NCI-H2081 (cell line): ENCODE data around the gene ATP6V1C2.
A peak's percentile ranks its signal among the peaks of the same experiment; 100 is the strongest.
"Not testable (repeated sequence)": the region's sequence is repeated elsewhere in the genome, so short reads cannot be mapped to it uniquely, and the experiment has no call there.

Source experiments
- DNase-seq, 2 experiments: peaks; one replicate each; lab custom pipeline; 2025; lab: John Stamatoyannopoulos, UW

The ATP6V1C2 gene

GRCh38 chr2:10813163-10814138, 92.0 kb downstream of the ATP6V1C2 start:
- not testable (repeated sequence) for DNase-seq

- DNase-seq: no peak
These were observed 92.7 kb downstream of the ATP6V1C2 start for GRCh38 chr2:10814142-10814541.

GRCh38 chr2:10814571-10815331, 93.3 kb downstream of the ATP6V1C2 start:
- no peak for DNase-seq

GRCh38 chr2:10817413-10817812, 96.0 kb downstream of the ATP6V1C2 start:
- no peak for DNase-seq

GRCh38 chr2:10818305-10818704, 96.9 kb downstream of the ATP6V1C2 start:
- DNase-seq: not testable (repeated sequence)

- no peak for DNase-seq
These were observed 97.6 kb downstream of the ATP6V1C2 start for GRCh38 chr2:10818984-10819383.

- DNase-seq: no peak
These were observed 98.4 kb downstream of the ATP6V1C2 start for GRCh38 chr2:10819714-10820314.

GRCh38 chr2:10820562-10820961, 99.1 kb downstream of the ATP6V1C2 start:
- no peak for DNase-seq

- DNase-seq: no peak
These were observed 99.7 kb downstream of the ATP6V1C2 start for GRCh38 chr2:10820978-10821695.

- no peak for DNase-seq
These were observed 102.8 kb downstream of the ATP6V1C2 start for GRCh38 chr2:10824191-10824590.

GRCh38 chr2:10826026-10826425, 104.6 kb downstream of the ATP6V1C2 start:
- no peak for DNase-seq

- no peak for DNase-seq
These were observed 105.2 kb downstream of the ATP6V1C2 start for GRCh38 chr2:10826625-10827024.

- DNase-seq: no peak
These were observed 106.9 kb downstream of the ATP6V1C2 start for GRCh38 chr2:10828346-10828745.

- DNase-seq: no peak
These were observed 107.9 kb downstream of the ATP6V1C2 start for GRCh38 chr2:10829299-10829698.

GRCh38 chr2:10830203-10830602, 108.8 kb downstream of the ATP6V1C2 start:
- no peak for DNase-seq

GRCh38 chr2:10830641-10831399, 109.4 kb downstream of the ATP6V1C2 start:
- DNase-seq: no peak

- no peak for DNase-seq
These were observed 110.1 kb downstream of the ATP6V1C2 start for GRCh38 chr2:10831400-10831985.

- peak; percentile 86 to 89 for DNase-seq
These were observed 110.9 kb downstream of the ATP6V1C2 start for GRCh38 chr2:10832203-10832936.

- no peak for DNase-seq
These were observed 111.6 kb downstream of the ATP6V1C2 start for GRCh38 chr2:10833021-10833420.

- DNase-seq: no peak
These were observed 112.7 kb downstream of the ATP6V1C2 start for GRCh38 chr2:10834068-10834655.
